ENCODE measurements around the gene MAMDC2.

Gene MAMDC2

GRCh38 chr9:70092190-70092589, 48.5 kb downstream of the MAMDC2 start:
- Histone ChIP-seq H2BK12ac (ENCODE audit: low read length in 2 of 2) (peak overlapping the region in 1 of 2 experiments; percentile 70), H3K9me3 (ENCODE audit: control insufficient read depth, low read length) (no peaks in the 10 kb centered on the region), H3K79me1 (replicated peaks; ENCODE audit: low read length, poor library complexity, severe bottlenecking) (peaks cover 14% of the 10 kb centered on the region), H3K36me3 (ENCODE audit: control insufficient read depth in 1 of 2, insufficient read depth in 2 of 2, low read depth in 1 of 2, low read length in 2 of 2) (no peaks in the 10 kb centered on the region), H3K27ac (ENCODE audit: low read length, poor library complexity, severe bottlenecking) (no peak overlapping the region), H3K23ac (ENCODE audit: low read length in 2 of 2) (no peak overlapping the region), H2BK120ac (ENCODE audit: low read depth, low read length) (no peak overlapping the region), H3K14ac (ENCODE audit: low read length in 2 of 2) (no peak overlapping the region), H3K4ac (ENCODE audit: low read depth in 1 of 2, low read length in 2 of 2) (no peak overlapping the region), H3K4me3 (ENCODE audit: insufficient read depth in 1 of 2, low read depth in 1 of 2, low read length in 2 of 2) (no peak overlapping the region), H4K8ac (ENCODE audit: low read length) (no peak overlapping the region), H3K18ac (ENCODE audit: low read depth in 1 of 2, low read length in 2 of 2) (no peak overlapping the region), H3K27me3 (ENCODE audit: control insufficient read depth in 1 of 2, insufficient read depth in 1 of 2, low read length in 2 of 2) (no peaks in the 10 kb centered on the region), H2AFZ (ENCODE audit: low read depth, low read length) (no peak overlapping the region), H3K4me2 (ENCODE audit: low read length, poor library complexity, severe bottlenecking) (no peak overlapping the region), H2BK15ac (ENCODE audit: low read depth, poor library complexity, severe bottlenecking) (no peak overlapping the region), H2AK5ac (ENCODE audit: low read length, severe bottlenecking) (no peak overlapping the region), H3K4me1 (ENCODE audit: control insufficient read depth, insufficient read depth, low read depth, low read length) (peaks cover 5% of the 10 kb centered on the region), H2BK5ac (ENCODE audit: low read depth, low read length, poor library complexity, severe bottlenecking) (no peak overlapping the region), H4K91ac (ENCODE audit: low read length) (no peak overlapping the region), H3K9ac (ENCODE audit: low read length) (no peak overlapping the region)
- WGBS, result 94% methylated on average over 2 of the region's 2 CpGs
- DNase-seq, result no peak

- DNase-seq, result no peak
- no peak overlapping the region for H3K9ac ChIP-seq (ENCODE audit: low read length)
- no peak overlapping the region for H4K91ac ChIP-seq (ENCODE audit: low read length)
- H3K9me3 ChIP-seq (ENCODE audit: control insufficient read depth, low read length), result no peaks in the 10 kb centered on the region
- H3K27me3 ChIP-seq (ENCODE audit: control insufficient read depth in 1 of 2, insufficient read depth in 1 of 2, low read length in 2 of 2), result no peaks in the 10 kb centered on the region
- no peak overlapping the region for H3K18ac ChIP-seq (ENCODE audit: low read depth in 1 of 2, low read length in 2 of 2)
- no peak overlapping the region for H2BK15ac ChIP-seq (ENCODE audit: low read depth, poor library complexity, severe bottlenecking)
- H3K4me3 ChIP-seq (ENCODE audit: insufficient read depth in 1 of 2, low read depth in 1 of 2, low read length in 2 of 2), result no peak overlapping the region
- no peak overlapping the region for H2AK5ac ChIP-seq (ENCODE audit: low read length, severe bottlenecking)
- H2BK12ac ChIP-seq (ENCODE audit: low read length in 2 of 2), result no peak overlapping the region
- no peak overlapping the region for H4K8ac ChIP-seq (ENCODE audit: low read length)
- H3K23ac ChIP-seq (ENCODE audit: low read length in 2 of 2), result no peak overlapping the region
- H3K14ac ChIP-seq (ENCODE audit: low read length in 2 of 2), result no peak overlapping the region
- H3K4ac ChIP-seq (ENCODE audit: low read depth in 1 of 2, low read length in 2 of 2), result no peak overlapping the region
- peaks cover 5% of the 10 kb centered on the region for H3K4me1 ChIP-seq (ENCODE audit: control insufficient read depth, insufficient read depth, low read depth, low read length)
- no peak overlapping the region for H3K27ac ChIP-seq (ENCODE audit: low read length, poor library complexity, severe bottlenecking)
- no peak overlapping the region for H2BK5ac ChIP-seq (ENCODE audit: low read depth, low read length, poor library complexity, severe bottlenecking)
- no peak overlapping the region for H2BK120ac ChIP-seq (ENCODE audit: low read depth, low read length)
- peaks cover 0 to 2% of the 10 kb centered on the region in 2 experiments for H3K36me3 ChIP-seq (ENCODE audit: control insufficient read depth in 1 of 2, insufficient read depth in 2 of 2, low read depth in 1 of 2, low read length in 2 of 2)
- H3K4me2 ChIP-seq (ENCODE audit: low read length, poor library complexity, severe bottlenecking), result no peak overlapping the region
- peaks cover 14% of the 10 kb centered on the region for H3K79me1 ChIP-seq (replicated peaks; ENCODE audit: low read length, poor library complexity, severe bottlenecking)
- no peak overlapping the region for H2AFZ ChIP-seq (ENCODE audit: low read depth, low read length)
These were observed 49.4 kb downstream of the MAMDC2 start for GRCh38 chr9:70093095-70093494.

- H3K14ac ChIP-seq (ENCODE audit: low read length in 2 of 2), result no peak overlapping the region
- no peaks in the 10 kb centered on the region for H3K9me3 ChIP-seq (ENCODE audit: control insufficient read depth, low read length)
- H3K18ac ChIP-seq (ENCODE audit: low read depth in 1 of 2, low read length in 2 of 2), result no peak overlapping the region
- H3K79me1 ChIP-seq (replicated peaks; ENCODE audit: low read length, poor library complexity, severe bottlenecking), result peaks cover 15% of the 10 kb centered on the region
- no peak overlapping the region for H2BK5ac ChIP-seq (ENCODE audit: low read depth, low read length, poor library complexity, severe bottlenecking)
- no peaks in the 10 kb centered on the region for H3K27me3 ChIP-seq (ENCODE audit: control insufficient read depth in 1 of 2, insufficient read depth in 1 of 2, low read length in 2 of 2)
- 75% methylated on average over 1 of the region's 1 CpG for WGBS
- no peak overlapping the region for H3K4me2 ChIP-seq (ENCODE audit: low read length, poor library complexity, severe bottlenecking)
- H4K8ac ChIP-seq (ENCODE audit: low read length), result no peak overlapping the region
- H4K91ac ChIP-seq (ENCODE audit: low read length), result no peak overlapping the region
- peaks cover 0 to 2% of the 10 kb centered on the region in 2 experiments for H3K36me3 ChIP-seq (ENCODE audit: control insufficient read depth in 1 of 2, insufficient read depth in 2 of 2, low read depth in 1 of 2, low read length in 2 of 2)
- no peak overlapping the region for H2AFZ ChIP-seq (ENCODE audit: low read depth, low read length)
- H3K4ac ChIP-seq (ENCODE audit: low read depth in 1 of 2, low read length in 2 of 2), result no peak overlapping the region
- H2BK15ac ChIP-seq (ENCODE audit: low read depth, poor library complexity, severe bottlenecking), result no peak overlapping the region
- H3K23ac ChIP-seq (ENCODE audit: low read length in 2 of 2), result no peak overlapping the region
- H2BK120ac ChIP-seq (ENCODE audit: low read depth, low read length), result no peak overlapping the region
- H2BK12ac ChIP-seq (ENCODE audit: low read length in 2 of 2), result no peak overlapping the region
- no peak overlapping the region for H2AK5ac ChIP-seq (ENCODE audit: low read length, severe bottlenecking)
- H3K4me1 ChIP-seq (ENCODE audit: control insufficient read depth, insufficient read depth, low read depth, low read length), result peaks cover 5% of the 10 kb centered on the region
- H3K4me3 ChIP-seq (ENCODE audit: insufficient read depth in 1 of 2, low read depth in 1 of 2, low read length in 2 of 2), result no peak overlapping the region
- H3K9ac ChIP-seq (ENCODE audit: low read length), result no peak overlapping the region
- DNase-seq, result peak; percentile 13
- H3K27ac ChIP-seq (ENCODE audit: low read length, poor library complexity, severe bottlenecking), result no peak overlapping the region
These were observed 50.3 kb downstream of the MAMDC2 start for GRCh38 chr9:70093944-70094343.

- Histone ChIP-seq H3K14ac (ENCODE audit: low read length in 2 of 2) (no peak overlapping the region), H2AK5ac (ENCODE audit: low read length, severe bottlenecking) (no peak overlapping the region), H3K9ac (ENCODE audit: low read length) (no peak overlapping the region), H3K27me3 (ENCODE audit: control insufficient read depth in 1 of 2, insufficient read depth in 1 of 2, low read length in 2 of 2) (no peaks in the 10 kb centered on the region), H4K8ac (ENCODE audit: low read length) (no peak overlapping the region), H3K27ac (ENCODE audit: low read length, poor library complexity, severe bottlenecking) (no peak overlapping the region), H4K91ac (ENCODE audit: low read length) (no peak overlapping the region), H2BK5ac (ENCODE audit: low read depth, low read length, poor library complexity, severe bottlenecking) (no peak overlapping the region), H3K36me3 (ENCODE audit: control insufficient read depth in 1 of 2, insufficient read depth in 2 of 2, low read depth in 1 of 2, low read length in 2 of 2) (peaks cover 0 to 2% of the 10 kb centered on the region in 2 experiments), H3K4me2 (ENCODE audit: low read length, poor library complexity, severe bottlenecking) (no peak overlapping the region), H2BK15ac (ENCODE audit: low read depth, poor library complexity, severe bottlenecking) (no peak overlapping the region), H3K9me3 (ENCODE audit: control insufficient read depth, low read length) (no peaks in the 10 kb centered on the region), H2BK12ac (ENCODE audit: low read length in 2 of 2) (no peak overlapping the region), H3K18ac (ENCODE audit: low read depth in 1 of 2, low read length in 2 of 2) (no peak overlapping the region), H3K79me1 (replicated peaks; ENCODE audit: low read length, poor library complexity, severe bottlenecking) (peaks cover 11% of the 10 kb centered on the region), H3K23ac (ENCODE audit: low read length in 2 of 2) (no peak overlapping the region), H3K4me3 (ENCODE audit: insufficient read depth in 1 of 2, low read depth in 1 of 2, low read length in 2 of 2) (no peak overlapping the region), H2BK120ac (ENCODE audit: low read depth, low read length) (no peak overlapping the region), H3K4me1 (ENCODE audit: control insufficient read depth, insufficient read depth, low read depth, low read length) (peaks cover 5% of the 10 kb centered on the region), H3K4ac (ENCODE audit: low read depth in 1 of 2, low read length in 2 of 2) (no peak overlapping the region), H2AFZ (ENCODE audit: low read depth, low read length) (no peak overlapping the region)
- no peak for DNase-seq
These were observed 51.1 kb downstream of the MAMDC2 start for GRCh38 chr9:70094747-70095146.
